GM21367 (cell line): ENCODE data around the gene USH1C.

Source experiments
- ATAC-seq: cut with Tn5 transposase; IDR thresholded peaks from one replicate; pipeline ENCODE4 v1.9.1; 2021; ENCODE audit not compliant: unreplicated experiment

USH1C gene

DNA sequence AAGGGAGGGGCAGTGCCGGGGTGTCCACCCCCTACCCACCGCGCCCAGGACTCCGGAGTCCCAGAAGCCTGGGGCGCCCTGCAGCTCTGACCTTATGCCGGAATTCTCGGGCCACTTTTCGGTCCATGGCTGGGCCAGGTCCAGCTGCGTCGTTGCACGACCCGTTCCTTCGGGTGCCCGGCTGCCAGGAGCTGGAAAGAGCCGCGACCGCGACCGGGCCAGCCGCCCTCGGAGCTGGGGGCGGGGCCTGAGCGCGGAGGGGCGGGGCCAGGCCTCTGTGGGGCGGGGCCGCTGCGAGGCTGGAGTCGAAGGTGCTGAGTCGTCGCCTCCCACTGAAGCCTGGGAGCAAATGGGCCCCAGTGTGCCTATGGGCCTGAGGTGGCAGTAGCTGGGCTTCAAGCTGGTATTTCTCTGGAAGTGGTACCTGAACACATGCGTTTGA is at the start of gene USH1C:
Gene USH1C (minus strand): TSS at position 236 of the 442 bp plus-strand sequence. CDS start 109 bp downstream, at position 127.
- ATAC-seq, result no peak

DNA sequence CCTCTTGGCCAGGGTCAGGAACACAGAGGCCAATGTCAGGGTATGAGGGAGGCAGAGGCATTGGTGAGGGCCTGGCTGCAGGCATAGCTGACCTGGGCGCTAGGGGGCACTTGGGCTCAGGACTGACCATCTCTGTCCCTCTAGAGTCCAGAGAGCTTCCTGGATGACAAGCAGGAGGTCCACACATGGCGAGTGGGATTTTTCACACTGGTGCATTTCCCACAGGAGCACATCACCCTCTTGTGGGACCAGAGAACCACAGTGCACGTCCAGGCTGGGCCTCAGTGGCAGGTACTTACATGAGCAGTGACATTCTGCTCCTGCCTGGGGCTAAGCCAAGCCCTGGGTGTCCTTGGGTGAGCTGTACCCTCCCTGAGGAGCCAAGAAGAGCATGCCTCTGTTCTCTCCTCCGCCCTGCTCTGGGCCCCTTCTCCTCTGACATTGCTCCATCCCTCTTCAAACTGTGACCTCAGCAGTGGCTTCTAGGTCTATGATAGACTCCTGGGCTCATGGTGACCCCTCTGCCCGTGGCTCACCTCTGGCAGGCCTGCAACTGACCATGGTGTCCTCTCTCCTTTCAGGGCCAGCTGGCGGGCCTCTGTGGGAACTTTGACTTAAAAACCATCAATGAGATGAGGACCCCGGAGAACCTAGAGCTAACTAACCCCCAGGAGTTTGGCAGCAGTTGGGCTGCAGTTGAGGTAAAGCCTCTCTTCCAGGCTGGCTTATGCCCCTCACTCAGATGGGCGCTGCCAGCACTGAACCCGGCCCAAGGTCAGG is 49.4 kb upstream of the USH1C start:
- no peak for ATAC-seq

DNA sequence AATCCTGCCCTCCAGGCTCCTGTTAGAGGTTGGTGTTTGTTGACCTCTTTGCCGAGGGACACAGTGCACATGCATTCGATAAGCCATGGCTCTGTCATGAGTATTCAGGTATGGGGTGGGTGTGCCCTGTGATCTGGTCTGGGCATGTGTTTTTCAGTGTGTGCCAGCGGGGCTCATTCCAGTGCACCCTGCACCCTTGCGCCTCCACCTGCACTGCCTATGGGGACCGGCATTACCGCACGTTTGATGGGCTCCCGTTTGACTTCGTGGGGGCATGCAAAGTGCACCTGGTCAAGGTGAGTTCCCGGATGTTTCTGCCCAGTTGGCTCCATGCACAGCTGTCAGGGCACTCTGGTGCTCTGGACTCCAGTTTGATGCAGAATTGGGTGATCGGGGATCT is 47.1 kb upstream of the USH1C start:
- no peak for ATAC-seq

DNA sequence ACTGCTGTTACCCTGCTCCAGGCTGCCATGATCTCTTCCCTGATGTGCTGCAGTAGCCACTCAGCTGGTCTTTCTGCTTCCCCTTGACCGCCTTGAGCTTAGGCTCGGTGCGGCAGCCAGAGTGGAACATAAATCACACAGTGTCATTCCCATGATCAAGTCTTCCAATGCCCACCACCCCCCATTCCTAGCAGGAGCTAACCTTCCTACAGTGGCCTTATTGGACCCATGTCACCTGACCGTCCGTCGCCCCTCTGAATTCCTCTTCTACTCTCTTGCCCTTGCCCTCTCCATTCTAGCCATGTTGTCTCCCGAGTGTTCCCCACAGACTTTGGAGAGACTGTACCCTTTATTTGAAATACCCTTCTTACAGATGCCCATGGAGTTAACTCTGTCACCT is 46.2 kb upstream of the USH1C start:
- ATAC-seq, result no peak

DNA sequence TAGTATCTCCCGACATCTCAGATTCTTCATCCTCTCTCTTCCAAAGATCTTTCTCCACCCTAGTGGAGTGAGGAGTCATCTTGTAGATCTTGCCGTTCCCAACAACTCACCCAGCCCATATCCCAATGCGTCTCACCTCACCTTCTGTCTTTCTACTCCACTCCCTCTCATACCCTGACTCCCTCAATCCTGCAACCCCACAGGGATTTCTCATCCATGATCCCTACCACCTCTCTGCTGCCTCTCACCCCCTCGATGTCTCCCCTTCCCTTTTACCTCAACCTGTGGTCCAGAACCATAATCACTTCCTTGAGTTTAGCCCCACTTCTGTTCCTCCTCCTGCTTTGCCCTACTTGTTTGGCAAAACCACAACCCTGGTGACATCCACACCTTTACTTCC is 44.5 kb upstream of the USH1C start:
- ATAC-seq, result no peak

DNA sequence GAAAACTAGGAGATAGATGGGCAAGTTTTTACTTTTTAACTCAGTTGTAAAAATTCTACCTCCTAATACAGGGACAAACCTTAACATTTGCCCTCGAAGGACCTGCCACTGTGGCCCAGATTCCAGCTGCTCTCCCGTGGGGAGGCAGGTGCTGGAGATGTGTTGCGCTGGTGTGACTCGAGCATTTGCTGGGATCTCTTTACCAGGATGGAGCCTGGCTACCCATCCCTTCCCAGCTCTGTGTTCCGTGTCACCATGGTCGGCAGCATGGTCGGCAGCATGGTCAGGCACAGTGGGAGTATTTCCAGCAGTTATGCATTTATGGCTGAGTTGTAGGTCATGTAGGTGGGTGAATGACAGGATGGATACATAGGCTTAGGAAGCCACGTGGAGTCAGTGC is 44.0 kb upstream of the USH1C start:
- ATAC-seq, result no peak

- ATAC-seq, result no peak
Observed at GRCh38 chr11:17585911-17586695, 41.9 kb upstream of the USH1C start.

DNA sequence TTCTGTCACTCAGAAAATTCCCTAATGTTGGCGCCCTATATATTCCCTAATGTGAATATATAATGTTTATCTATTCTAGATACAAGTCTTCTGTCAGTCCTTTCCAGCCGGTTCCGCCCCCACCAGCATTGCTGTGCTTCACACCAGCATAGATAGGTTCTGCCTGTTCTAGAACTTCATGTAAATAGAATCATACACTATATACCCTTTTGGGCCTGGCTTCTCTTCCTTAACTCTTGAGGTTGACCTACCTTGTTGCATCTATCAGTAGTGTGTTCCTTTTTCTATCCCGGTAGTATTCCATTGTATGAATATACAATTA is 37.5 kb upstream of the USH1C start:
- ATAC-seq, result no peak

DNA sequence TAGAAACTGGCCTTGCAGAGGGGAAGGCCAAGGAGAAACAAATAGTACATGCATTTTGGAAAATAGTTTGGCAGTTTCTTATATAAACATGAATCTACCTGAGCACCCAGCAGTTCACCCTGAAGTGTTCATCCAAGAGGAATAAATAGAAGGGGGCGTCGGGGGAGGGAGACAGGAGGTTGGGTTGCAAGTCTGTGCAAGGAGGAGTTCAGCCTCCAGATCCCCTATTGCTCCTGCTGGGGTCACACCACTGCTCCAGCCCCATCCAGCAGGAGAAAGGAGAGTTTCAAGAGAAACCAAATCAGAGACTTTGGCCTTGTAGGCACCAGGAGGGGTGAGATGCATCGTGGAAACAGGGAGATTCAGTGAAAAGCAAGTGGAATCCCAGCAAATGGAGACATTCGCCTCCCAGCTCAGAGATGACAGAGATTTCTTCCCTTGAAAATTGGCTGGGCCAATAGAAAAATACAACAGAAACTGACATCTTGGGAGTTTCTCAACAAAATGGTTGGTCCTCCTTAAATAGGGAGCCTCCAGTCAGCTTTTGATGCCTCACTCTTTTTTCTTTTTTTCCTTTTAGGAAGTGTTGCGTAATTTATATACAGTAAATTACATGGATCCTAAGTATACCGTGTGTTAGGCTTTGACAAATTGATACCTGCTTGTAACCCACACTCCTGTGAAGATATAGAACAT is 37.0 kb upstream of the USH1C start:
- ATAC-seq, result no peak

- ATAC-seq, result no peak
Observed at GRCh38 chr11:17580271-17580670, 36.1 kb upstream of the USH1C start.

DNA sequence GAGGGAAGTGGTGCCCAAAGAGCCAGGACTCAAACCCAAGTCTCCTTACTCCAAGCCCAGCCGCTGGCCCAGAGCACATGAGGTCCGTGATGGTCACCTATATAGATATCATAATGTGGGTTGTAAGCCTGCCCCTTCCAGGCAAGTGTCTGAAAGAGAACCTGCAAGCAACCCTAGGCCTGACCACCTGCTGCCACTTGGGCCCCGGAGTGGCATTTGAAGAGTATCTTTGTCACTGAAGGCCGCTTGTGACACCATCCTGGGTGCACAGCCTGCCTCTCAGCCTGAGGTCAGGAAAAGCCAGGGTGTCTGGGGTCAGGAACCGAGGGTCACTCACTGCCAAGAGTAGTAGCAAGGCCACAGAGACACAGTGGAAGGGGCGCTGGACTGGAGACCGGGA is 35.2 kb upstream of the USH1C start:
- ATAC-seq, result no peak

DNA sequence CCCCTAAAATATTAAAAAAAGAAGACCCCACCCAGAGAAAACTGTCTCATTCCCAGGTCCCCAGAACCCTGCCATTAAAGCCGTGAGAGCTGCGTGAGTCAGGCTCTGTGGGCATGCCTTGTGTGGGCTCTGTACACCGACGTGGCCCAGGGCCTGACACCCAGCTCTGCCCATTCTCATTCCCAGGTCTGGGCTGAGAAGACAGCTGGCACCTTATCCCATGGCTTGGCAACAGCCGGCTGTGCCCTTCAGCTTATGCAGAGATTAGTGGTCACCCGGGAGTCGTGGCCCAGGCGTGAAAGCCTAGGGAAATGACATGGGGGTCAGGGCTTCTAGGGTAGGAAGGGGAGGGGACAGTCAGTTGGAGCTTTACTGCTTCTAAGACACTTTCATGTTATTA is 34.7 kb upstream of the USH1C start:
- ATAC-seq, result no peak

GRCh38 chr11:17578296-17578695 is 34.1 kb upstream of the USH1C start:
- no peak for ATAC-seq

DNA sequence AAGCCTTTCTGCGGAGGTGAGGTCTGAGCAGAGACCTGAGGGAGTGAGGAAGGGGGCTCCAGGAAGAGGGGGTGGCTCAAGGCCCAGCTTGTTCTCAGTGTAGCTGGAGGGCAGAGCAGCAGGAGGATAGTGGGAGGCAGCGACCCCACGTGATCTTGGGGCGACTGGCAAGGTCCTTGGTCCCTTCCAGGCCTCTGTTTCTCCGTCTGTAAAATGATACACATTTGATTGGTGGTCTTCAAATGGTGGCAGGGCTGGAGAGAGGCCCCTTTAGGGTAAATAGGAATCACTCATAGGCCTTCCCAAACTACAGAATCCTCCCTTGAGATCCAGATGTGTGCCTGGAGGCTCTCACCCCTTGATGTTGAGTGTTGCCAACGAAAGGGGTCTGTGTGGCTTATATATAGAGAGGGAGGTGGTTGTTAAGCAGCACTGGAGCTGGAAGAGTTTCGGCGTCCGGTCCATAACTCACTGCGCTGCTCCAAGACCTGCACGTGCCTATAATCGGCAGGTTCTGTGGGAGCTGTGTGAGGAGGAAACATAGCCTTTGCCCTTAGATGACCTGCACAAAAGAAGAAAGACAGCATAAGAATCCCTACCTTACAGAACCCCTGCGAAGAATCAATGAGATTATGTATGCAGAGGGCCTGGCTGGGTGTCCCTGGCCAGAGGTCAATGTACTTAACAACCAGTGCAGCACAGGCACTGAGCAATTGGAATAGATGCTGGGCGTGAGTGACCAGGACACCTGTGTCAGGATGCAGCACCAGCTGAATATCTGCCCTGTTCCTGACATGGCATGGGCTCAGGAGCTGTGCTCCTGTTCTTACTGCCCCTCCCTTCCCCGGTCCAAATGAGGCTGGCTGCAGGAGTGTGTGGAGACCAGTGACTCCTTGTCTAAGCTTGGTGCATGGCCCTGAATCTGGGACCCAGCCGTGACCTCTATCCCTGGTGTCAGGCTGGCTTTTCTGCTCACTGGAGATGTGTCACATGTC is 31.5 kb upstream of the USH1C start:
- no peak for ATAC-seq

DNA sequence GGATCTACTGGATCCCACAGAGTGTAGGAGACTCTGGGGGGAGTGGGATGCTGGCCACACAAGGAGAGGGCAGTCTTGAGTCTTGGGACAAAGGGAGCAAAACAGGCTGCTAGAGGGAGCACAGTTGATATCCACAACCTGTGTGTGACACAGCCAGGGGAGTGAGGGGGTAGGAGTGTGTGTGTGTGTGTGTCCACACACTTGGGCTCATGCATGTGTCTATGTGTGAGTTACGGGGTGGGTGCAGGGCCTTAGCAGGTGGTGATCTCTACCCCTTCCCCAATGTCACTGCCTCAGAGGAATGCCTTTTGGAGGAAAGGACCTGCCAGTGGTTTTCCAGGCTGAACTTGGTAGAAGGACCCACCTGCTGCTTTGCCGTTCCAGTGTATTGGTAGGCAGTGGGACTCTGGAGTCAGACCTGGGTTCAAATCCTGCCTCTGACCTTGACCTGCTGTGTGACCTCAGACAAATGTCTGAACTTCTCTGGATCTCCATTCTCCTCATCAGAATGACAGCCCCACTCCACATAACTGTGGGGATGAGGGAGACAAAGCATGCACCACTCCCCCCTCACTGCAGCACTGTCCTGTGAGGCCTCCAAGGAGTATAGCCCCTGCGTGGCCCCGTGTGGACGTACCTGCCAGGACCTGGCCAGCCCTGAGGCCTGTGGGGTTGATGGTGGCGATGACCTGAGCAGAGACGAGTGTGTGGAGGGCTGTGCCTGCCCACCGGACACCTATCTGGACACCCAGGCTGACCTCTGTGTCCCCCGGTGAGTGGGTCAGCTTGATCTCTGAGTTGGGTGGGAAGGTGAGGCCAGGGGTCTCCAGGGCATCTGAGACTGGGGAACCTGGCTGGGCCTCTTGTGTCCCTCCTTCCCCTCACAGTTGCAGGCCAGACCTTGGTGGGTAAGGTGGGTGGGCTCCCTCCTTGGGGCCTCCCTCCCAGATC is 30.2 kb upstream of the USH1C start:
- ATAC-seq, result no peak

DNA sequence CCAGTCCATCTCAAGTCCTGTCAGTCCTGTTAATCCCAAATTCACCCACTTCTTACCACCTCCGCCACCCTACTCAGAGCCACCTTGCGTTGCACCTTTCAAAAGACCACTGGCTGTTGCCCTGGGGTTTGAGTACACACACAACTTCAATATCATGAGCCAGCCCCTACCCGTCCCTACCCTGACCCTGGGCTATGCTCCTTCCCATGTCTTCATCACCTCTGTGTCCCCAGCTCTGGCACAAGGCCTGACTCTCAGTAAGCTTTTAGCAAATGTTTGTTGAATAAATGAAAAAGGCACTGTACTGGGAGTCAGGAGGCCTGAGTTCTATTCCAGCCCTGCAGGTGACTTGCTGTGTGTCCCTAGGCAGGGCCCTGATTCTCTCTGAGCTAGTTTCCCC is 29.3 kb upstream of the USH1C start:
- ATAC-seq, result no peak

DNA sequence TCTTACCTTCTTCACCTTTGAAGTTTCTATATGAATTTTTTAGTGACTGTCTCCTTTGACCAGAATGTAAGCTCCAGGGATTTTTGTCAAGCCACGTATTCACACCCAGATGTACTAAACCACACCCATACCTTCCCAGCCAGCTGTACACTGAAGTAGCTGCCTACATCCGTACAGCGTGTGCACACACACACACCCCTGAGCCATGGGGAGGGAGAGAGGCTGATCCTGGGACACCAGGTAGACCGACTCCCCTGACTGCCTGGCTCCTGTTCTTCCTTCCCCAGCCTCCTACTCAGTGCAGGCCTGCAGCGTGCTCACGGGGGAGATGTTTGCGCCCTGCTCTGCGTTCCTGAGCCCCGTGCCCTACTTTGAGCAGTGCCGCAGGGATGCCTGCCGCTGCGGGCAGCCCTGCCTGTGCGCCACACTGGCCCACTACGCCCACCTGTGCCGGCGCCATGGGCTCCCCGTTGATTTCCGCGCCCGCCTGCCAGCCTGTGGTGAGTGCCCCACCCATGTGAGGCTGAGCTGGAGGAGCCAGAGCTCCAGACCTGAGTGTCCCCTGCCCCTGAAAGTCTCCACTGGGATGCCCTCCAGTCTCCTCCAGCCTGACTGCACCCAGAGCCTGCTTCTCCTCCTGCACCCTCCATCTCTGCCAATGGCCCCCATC is 28.7 kb upstream of the USH1C start:
- no peak for ATAC-seq

GRCh38 chr11:17572359-17572690 is 28.1 kb upstream of the USH1C start:
- no peak for ATAC-seq
